GM21447 (cell line): ENCODE results near the gene TNIP3.

Source experiments
- ATAC-seq: cut with Tn5 transposase; IDR thresholded peaks from one replicate; pipeline ENCODE4 v1.9.1; 2021; ENCODE audit not compliant: unreplicated experiment

The TNIP3 gene

DNA sequence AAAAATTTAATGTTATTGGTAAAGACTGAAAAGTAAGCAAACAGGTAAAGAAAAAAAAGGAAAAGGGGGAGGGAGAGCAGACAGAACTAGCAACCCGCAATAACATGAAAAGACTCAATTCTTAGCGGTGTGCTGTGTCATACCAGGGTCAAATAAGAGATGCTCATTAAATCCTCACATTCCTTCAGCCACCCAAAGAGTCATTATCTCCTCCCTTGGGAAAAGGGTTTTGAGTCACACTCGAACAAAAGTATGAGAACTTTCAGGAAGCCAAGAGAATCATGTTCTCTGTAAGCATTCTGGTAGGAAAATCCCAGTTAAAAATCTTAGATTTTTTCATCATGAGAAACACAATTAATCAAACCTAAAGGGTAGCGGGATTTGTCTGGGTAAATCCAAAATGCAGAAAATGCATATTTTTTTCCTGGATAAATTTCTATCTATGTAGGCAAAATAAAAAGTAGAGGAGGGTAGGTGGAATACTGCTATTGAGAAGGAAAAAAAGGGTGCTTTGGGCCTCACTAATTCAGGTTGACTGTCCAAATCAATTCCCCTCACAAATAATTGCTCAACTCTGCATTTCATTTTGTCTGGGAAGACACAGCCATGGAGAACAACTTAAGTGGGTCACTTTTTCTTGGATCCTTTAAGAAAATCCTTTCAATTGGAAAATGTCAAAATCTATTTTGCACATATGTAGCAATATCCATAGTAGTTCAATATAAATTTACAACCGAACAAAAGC, 23.2 kb downstream of the TNIP3 start:
- no peak for ATAC-seq

DNA sequence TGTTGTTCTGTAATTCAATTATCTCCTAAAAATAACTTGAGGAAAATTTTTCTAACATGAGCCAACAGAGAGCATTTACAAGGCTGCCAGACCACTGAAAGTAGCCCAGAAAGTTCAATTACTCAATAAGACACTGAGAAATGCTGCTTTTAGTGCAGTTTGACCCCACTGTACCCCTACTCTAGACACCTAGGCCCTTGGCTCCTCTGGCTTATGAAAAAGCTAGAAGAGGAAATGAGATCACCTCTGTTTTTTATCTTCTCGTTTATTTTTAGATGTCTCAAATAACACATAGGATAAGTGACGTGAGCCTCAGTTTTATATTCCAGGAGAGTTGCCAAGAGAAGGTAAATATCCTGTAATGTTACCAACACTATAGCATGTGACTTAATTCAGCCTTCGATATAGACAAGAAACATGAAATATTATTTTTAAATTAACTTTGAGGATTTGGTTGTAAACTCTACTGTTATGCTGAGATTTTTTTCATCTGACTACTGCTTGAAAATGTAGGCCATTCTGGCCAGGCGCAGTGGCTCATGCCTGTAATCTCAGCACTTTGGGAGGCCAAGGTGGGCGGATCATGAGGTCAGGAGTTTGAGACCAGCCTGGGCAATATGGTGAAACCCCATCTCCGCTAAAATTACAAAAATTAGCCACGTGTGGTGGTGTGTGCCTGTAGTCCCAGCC, 24.4 kb downstream of the TNIP3 start:
- peak; percentile 79 for ATAC-seq

DNA sequence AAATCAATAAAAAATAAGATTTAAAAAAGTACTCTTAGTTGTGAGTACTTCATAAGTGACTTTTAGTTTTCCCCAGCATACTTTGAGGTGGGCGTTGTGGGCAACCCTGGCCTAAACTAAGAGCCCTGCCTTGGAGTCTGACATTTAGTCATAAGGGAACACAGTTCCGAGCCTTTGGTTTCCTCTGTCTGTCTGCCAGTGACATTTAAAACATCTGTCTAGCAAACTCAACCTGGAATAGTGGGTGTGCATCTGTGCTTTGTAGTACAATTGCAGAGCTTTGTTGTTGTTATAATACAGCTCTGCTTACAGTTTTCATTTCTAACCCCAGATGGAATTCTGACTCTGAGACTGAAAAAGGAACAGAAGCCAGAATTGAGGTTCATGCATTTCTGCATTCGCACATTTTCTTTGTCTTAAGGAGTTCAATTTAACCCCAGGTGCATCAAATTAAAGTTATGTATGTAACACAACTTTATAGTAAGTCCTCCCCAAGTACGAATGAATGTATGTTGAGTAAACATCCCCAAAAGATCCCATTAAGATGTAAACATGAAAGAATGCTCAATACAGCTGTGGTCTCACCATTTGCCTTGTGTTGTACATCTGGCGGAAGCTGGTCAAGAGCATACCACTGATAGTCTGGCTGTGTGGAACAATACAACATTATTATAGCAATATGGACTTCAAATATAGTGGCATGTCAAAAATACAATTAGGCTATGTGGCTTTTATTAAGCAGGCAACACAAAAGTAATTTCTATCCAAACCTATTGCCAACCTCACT, 25.9 kb downstream of the TNIP3 start:
- ATAC-seq, result no peak

DNA sequence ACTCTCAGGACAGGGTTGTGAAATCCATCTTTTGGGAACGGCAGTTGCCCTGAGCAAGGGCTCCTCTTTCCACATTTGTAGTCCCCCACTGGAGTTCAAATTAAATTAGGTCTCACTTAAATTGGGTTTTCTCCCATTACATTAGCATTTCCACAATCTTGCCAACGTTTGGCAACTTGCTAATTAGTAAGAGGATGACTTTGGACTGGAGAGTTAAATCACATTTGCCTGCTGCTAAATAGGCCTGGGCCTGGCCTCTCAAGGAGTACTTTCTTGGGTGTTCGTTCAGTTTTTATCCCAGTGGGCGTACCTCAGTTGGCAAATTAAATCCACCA, 33.8 kb downstream of the TNIP3 start:
- ATAC-seq, result no peak

DNA sequence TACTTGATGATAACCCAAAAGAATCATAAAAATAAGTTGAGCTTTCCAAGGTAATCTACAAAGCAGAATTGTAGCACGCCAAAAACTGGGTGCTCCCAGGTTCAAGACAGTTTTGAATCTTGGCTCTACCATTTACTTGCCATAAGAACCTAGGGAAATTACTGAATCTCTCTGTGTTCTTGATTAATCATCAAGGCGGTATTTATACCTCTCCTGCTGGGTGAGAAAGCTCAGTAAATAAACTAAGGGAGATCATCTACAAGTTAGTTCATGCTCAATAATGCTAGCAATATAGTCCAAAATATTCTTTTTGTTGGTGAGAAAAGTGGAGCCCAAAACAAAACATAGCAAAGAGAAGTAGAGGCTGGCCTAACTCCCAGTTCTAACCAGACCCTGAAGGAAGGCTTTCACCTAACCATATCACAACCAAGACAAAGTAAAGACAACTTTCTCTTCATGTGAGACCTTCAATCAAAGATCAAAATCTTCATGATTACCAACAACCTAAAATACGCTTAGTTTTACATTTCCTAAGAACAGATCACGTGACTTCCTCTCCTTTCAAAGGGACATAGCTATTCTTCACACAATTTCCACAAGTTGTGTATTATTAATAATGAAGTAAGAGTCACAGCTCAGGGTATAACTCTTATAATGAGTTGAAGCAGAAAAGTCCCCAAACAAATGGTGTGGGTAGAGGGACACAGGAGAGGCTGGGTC, 34.4 kb downstream of the TNIP3 start:
- ATAC-seq, result no peak

DNA sequence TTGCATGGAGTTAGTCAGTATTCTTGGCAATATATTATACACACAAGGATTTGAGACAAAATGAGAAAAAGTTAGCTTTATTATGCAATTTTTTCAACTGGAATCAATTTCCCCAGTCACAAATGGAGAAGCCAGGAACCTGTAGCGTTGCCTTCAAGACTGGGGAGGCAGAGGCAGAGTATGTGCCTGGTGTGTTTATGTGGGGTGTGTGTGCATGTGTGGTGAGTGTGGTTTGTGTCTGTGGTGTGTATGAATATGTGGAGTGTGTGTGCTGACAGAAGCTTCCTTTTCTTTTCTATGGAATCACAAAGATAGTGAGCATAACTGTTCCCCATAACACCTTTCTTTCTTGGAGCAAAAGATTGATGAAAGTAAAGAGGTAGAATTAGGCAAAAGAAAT, 37.0 kb downstream of the TNIP3 start:
- ATAC-seq, result no peak

DNA sequence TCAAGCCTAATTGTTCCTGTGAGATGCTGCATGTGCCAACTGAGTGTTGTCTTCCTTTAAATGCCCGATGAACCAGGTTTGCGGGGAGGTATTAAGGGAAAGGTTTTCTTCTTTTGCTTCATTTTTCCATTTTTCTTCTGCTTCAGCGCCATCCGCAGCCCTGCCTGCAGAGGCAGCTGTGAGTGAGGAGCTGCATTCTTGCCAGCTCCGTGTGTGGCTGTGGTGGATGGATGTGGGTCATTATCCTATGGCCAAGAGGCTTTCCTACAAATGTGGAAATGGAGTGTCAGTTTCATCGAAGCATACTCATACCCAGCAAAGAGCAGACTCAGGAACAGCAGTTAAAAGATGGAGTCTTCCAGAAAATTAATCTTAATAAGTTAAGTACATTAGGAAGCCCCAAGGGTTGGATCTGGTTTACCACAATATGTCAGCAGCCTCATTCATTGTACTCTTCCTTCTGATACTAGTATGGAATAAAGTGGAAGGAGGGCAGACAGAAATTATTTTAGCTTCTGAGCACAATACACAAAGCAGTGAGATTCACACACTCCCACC, 37.6 kb downstream of the TNIP3 start:
- no peak for ATAC-seq

DNA sequence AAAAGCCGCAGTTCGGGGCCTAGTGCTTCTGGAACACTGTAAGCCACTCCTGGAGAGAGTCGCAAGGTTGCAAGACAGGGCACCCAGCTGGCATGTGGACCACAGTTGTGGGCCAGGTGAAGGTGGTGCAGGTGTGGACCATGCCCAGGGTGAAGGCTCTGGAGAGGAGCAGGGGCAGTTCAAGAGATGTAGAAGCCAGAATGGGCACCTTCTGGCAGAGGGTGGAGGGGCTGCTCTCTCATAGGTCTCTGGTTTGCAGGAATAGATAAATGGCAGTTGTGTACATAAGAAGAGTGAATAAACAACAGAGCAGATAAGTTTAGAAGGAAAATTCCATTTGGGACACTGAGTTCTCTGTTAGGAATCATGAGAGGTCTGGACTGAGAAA, 38.6 kb downstream of the TNIP3 start:
- no peak for ATAC-seq

DNA sequence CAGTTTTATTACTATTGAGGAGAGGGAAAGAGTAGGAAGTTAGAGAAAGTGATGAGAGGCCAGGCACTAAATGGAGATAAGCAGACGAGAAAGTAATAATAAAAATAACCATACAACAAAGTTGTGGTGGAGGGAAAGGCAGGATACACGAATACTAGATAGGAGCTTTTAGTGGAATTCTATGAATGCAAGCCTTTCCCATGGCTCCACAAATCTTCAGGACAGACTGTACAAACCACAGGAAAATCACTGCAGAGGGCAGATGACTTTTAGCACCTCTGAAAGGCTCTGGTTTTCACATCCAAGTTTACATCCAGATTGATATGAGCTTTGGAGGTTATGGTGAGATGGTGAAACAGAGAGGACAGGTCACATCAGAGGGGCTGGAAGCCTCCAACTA, 41.5 kb downstream of the TNIP3 start:
- no peak for ATAC-seq

DNA sequence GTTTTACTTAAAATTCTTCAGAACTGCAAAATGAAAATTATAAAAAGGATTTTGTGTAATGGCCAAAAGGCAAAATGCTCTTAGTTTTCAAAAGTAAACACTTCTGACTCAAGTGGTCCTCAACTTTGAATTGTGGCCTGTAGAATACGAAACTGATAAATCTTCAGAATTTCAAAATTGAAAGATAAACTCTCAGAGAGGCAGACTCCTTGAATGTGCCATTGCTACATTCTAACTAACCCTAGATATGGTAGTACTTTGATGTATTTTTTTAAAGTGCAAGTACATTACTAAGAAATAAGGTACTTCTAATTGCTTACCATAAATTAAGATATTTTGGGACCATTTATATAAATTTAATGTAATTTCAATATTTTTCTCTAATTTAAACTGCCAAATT, 44.4 kb downstream of the TNIP3 start:
- no peak for ATAC-seq

DNA sequence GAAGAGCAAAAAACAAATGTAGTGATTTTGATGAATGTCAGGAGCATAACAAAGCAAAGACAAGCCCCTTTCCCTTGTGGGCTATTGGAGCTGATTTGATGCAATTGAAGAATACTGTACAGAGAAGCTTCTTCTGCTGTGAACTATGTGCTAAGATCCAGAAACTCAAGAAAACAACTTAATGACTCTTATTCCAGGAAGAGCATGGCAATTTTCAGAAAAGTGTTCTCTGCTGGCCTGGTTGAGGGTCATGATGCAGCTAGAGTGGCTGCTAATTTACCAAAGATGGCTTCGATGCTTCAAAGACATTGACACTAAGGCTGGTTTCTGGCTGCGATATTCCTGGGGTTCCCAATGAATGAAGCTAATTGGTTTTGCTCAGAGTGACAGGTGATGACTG, 45.8 kb downstream of the TNIP3 start:
- no peak for ATAC-seq

DNA sequence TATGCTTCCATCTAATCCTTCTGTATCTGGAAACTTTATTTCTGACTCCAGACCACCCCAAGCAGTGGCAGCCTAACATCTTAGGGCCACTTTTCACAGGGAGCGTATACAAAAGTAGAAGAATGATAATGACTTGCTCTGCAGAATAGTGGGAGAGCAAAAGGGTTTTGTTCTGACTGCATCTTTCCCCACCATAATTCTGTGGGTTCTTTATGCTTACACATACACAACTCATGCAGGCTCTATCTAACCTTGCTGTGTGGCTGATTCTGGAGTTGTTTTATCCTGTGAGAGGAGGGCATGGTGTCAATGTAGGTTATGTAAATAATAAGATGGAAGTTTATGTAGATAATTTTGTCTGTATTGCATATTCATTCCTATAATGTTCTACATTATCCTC, 49.4 kb downstream of the TNIP3 start:
- no peak for ATAC-seq

DNA sequence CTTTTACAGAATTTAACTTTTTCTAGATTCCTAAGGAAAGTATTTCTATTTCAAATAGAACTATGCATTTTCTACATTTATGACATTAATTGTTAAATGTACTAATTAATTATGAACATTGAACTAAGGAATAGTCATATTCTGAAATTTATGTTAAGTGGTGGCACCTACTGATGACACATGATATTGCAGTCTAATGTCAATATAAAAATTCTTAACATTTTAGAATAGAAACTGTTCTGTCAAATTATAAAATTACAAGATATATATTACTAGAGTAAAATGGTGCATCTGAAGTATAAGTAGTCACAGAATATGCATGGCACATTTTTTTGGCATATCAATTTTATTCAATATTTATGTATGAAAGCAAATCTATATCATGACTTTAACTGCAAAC, 51.6 kb downstream of the TNIP3 start:
- no peak for ATAC-seq

DNA sequence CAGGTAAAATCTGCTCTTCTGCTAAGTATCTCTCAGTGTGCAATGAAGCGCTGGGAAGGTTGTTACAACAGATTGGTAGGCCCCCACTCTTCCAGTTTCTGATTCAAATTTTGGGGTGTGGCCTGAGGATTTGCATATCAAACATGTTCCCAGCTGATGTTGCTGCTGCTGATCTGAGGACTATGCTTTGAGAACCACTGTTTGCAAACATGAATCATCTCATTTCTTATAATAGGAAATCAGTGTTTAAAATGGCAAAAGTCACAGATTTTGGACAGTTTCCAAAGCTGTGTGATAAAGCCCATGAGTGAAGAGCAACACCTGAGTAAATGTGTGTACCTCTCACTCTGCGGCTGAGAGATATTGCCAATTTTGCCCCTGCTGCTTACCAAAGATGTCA, 55.6 kb downstream of the TNIP3 start:
- no peak for ATAC-seq

DNA sequence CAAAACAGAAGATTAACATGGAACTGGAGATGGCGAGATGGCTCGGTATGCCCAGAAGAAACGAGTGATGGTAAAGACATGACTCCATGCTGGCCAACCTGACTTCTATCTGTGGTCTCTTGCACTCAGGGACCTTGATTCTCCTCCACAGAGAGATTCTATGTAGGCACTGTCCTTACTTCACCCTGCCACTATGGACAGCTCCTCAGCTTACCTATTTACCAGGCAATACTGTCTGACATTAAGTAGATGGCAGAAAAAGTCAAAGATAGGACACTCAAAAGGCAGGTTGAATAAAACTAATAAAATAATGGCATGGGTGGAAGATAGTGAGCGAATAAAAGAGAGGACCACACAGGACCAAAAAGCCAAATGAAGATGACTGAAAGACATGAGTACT, 56.6 kb downstream of the TNIP3 start:
- no peak for ATAC-seq

DNA sequence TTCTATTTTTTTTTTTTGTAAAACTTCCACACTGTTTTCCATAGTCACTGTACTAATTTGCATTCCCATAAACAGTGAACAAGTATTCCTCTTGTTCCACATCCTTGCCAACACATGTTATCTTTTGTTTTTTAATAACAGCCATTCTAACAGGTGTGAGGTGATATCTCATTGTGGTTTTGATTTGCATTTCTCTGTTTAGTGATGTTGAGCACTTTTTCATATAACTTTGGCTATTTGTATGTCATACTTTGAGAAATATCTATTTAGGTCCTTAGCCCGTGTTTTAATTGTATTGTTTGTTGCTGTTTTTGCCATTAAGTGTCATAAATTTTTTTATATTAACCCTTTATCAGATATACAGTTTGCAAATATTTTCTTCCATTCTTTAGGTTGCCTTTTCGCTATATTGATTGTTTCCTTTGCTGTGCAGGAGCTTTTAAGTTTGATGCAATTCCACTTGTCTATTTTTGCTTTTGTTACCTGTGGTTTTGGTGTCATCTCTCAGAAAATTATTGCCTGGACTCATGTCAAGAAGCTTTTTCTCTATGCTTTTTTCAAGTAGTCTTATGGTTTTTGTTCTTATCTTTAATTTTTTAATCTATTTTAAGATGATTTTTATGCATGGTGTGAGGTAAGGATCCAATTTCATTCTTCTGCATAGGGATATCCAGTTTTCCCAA, 63.9 kb downstream of the TNIP3 start:
- ATAC-seq, result no peak

DNA sequence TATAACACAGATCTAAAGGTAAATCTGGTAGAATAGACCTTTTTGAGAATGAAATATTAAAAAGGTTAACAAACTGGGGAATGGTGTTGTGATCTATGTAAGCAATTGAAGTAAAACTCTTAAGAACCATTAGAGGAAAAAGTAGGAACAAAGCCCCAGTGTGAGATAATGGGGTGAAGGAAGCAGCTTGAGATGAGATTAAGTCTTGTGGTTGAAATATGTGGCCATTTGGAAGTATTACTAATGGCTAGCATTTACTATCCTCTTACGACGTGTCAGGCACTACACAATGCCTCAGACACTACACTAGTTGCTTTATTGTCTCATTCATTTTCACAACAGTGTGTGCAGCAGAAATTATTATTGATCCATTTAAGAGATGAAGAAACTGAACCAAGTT, 65.9 kb downstream of the TNIP3 start:
- ATAC-seq, result no peak

DNA sequence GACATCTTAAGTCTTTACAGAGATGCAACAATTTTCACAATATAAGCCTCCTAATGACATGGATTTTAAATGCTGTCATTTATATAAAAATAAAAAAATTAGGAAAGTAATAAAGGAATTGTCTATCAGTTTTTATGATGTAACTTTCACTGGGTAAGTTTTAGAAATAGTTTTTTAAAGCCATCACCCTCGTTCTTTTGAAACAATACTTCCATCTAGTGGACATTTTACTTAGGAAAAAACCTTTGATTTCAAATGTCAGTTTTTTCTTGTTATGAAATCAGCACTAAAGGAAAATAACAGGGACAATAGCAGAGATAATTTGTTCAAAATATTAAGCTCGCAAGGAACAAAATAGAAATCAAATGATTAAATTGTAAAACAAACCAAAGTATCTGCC, 67.5 kb downstream of the TNIP3 start:
- ATAC-seq, result no peak

DNA sequence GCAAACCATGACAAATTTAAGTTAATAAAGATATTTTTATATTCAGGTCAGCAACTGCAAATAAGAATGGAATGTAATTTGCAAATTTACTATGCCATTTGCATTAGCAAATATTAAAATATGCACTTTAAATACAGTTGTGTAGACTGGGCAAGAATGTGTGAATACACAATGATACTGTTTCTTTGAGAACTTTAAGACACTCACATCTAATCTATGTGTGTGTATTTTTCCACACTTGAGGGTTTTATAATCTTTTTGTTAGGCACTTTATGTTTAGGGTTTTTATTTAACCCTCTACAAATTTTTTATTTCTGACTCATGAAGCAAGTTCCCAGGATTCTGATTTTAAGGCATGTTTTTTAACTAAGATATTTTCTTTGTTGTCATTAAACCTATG, 67.9 kb downstream of the TNIP3 start:
- no peak for ATAC-seq

DNA sequence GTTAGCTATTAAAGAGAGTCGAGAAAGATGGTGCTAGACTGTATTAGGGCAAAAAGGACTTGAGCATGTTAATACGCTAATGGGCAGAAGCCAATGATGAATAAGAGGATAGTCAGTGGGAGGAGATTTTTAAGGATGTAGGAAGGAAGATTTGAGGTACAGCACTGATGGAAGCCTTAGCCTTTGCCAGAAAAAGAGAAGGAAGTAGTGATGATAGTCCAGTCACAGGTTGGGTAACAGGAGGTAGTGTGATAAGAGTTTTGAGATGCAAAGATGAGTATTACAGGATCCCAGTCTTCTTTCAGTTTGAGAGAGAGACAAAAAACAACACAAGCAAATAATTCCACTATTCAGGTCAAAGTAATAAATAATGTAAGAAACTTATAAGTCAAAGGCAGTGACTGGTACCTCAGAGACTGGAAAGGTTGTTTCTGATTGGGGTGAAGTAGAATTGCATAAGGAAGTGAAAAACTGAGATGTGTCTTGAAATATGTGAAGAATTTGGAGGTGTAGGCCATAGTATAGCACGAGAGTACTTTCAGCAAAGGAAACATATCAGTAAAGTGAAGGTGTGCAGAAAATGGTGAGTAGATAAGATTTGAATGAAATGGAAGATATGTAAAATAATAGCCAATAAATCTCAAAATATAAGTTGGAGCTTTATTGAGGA, 69.7 kb downstream of the TNIP3 start:
- ATAC-seq, result no peak
